T-helper 1 cell treated with Interleukin-12 subunit alpha and Interleukin-12 subunit beta and Interleukin-4 antibody, amounts not matched to agents 30 μg/mL and 1 μg/mL, for 36 hours (primary cell): Measurements from ENCODE around the gene CASTOR1.
"Not testable (repeated sequence)": the region's sequence is repeated elsewhere in the genome, so short reads cannot be mapped to it uniquely, and the experiment has no call there.

Experiments
- H3K27ac Mint-ChIP-seq: one replicate; pipeline ENCODE4 v1.8.0; 2021; ENCODE audit warnings: mild to moderate bottlenecking, mixed read lengths
- H3K27me3 Mint-ChIP-seq: one replicate; pipeline ENCODE4 v1.8.0; 2021; ENCODE audit warnings: low read depth, mixed read lengths
- H3K36me3 Mint-ChIP-seq: one replicate; pipeline ENCODE4 v1.8.0; 2021; ENCODE audit warnings: low read depth, mixed read lengths
- H3K4me1 Mint-ChIP-seq: one replicate; pipeline ENCODE4 v1.8.0; 2021; ENCODE audit warnings: low read depth, mixed read lengths
- H3K4me3 Mint-ChIP-seq: one replicate; pipeline ENCODE4 v1.8.0; 2021; ENCODE audit warnings: mild to moderate bottlenecking, moderate library complexity, mixed read lengths
- H3K9me3 Mint-ChIP-seq: one replicate; pipeline ENCODE4 v1.8.0; 2021; ENCODE audit warnings: mixed read lengths

Gene CASTOR1

GRCh38 chr22:30289141-30289979 lies at the start of gene CASTOR1:
Gene CASTOR1 (minus strand): TSS chr22:30289505. CDS start chr22:30289497, 8 bp downstream.
- Mint-ChIP-seq H3K27me3 (no peaks in the 10 kb centered on the region), H3K9me3 (no peaks in the 10 kb centered on the region), H3K27ac (peak within 1 kb of the TSS; percentile 85), H3K4me1 (peaks cover 34% of the 10 kb centered on the region), H3K4me3 (peak within 1 kb of the TSS; percentile 82), H3K36me3 (peaks cover 21% of the 10 kb centered on the region)

- peaks cover 18% of the 10 kb centered on the region for H3K4me1 Mint-ChIP-seq
- no peak overlapping the region for H3K27ac Mint-ChIP-seq
- peaks cover 57% of the 10 kb centered on the region for H3K36me3 Mint-ChIP-seq
- H3K4me3 Mint-ChIP-seq = no peak overlapping the region
- H3K27me3 Mint-ChIP-seq = no peaks in the 10 kb centered on the region
- no peaks in the 10 kb centered on the region for H3K9me3 Mint-ChIP-seq
Measured at GRCh38 chr22:30338802-30339201, 49.5 kb upstream of the CASTOR1 start.

- peaks cover 60% of the 10 kb centered on the region for H3K36me3 Mint-ChIP-seq
- not testable (repeated sequence) for H3K27ac Mint-ChIP-seq
Measured at GRCh38 chr22:30338341-30338740, 49.0 kb upstream of the CASTOR1 start.

GRCh38 chr22:30337461-30337778 lies 48.1 kb upstream of the CASTOR1 start:
- Mint-ChIP-seq H3K27me3 (no peaks in the 10 kb centered on the region), H3K27ac (no peak overlapping the region), H3K36me3 (peaks cover 62% of the 10 kb centered on the region), H3K4me1 (peaks cover 25% of the 10 kb centered on the region), H3K4me3 (no peak overlapping the region), H3K9me3 (no peaks in the 10 kb centered on the region)

More at GRCh38 chr22:30338341-30338740, 49.0 kb upstream of the CASTOR1 start:
- H3K9me3 Mint-ChIP-seq, H3K27me3 Mint-ChIP-seq, H3K4me3 Mint-ChIP-seq: not testable (repeated sequence)
- peaks cover 22% of the 10 kb centered on the region for H3K4me1 Mint-ChIP-seq

- Mint-ChIP-seq H3K4me3 (no peak overlapping the region), H3K36me3 (peaks cover 60% of the 10 kb centered on the region), H3K4me1 (peaks cover 29% of the 10 kb centered on the region), H3K27me3 (no peaks in the 10 kb centered on the region), H3K9me3 (no peaks in the 10 kb centered on the region), H3K27ac (no peak overlapping the region)
Measured at GRCh38 chr22:30336752-30337460, 47.6 kb upstream of the CASTOR1 start.

- Mint-ChIP-seq H3K36me3 (peaks cover 64% of the 10 kb centered on the region), H3K9me3 (no peaks in the 10 kb centered on the region), H3K4me1 (peaks cover 29% of the 10 kb centered on the region), H3K27me3 (no peaks in the 10 kb centered on the region), H3K27ac (peak overlapping the region; percentile 36), H3K4me3 (no peak overlapping the region)
Measured at GRCh38 chr22:30335236-30335635, 45.9 kb upstream of the CASTOR1 start.

GRCh38 chr22:30334646-30335045 lies 45.3 kb upstream of the CASTOR1 start:
- Mint-ChIP-seq H3K9me3 (no peaks in the 10 kb centered on the region), H3K36me3 (peaks cover 59% of the 10 kb centered on the region), H3K27ac (peak overlapping the region; percentile 6), H3K4me3 (no peak overlapping the region), H3K4me1 (peaks cover 29% of the 10 kb centered on the region), H3K27me3 (no peaks in the 10 kb centered on the region)

GRCh38 chr22:30333707-30334087 lies 44.4 kb upstream of the CASTOR1 start:
- Mint-ChIP-seq H3K4me3 (no peak overlapping the region), H3K4me1 (peaks cover 29% of the 10 kb centered on the region), H3K9me3 (no peaks in the 10 kb centered on the region), H3K27ac (peak overlapping the region; percentile 41), H3K36me3 (peaks cover 50% of the 10 kb centered on the region), H3K27me3 (no peaks in the 10 kb centered on the region)

GRCh38 chr22:30332994-30333706 lies 43.8 kb upstream of the CASTOR1 start:
- no peaks in the 10 kb centered on the region for H3K9me3 Mint-ChIP-seq
- peak overlapping the region; percentile 7 for H3K4me3 Mint-ChIP-seq
- H3K27me3 Mint-ChIP-seq = no peaks in the 10 kb centered on the region
- peak overlapping the region; percentile 41 for H3K27ac Mint-ChIP-seq
- peaks cover 46% of the 10 kb centered on the region for H3K36me3 Mint-ChIP-seq
- peaks cover 29% of the 10 kb centered on the region for H3K4me1 Mint-ChIP-seq

- no peaks in the 10 kb centered on the region for H3K9me3 Mint-ChIP-seq
- peaks cover 44% of the 10 kb centered on the region for H3K36me3 Mint-ChIP-seq
- no peaks in the 10 kb centered on the region for H3K27me3 Mint-ChIP-seq
- H3K4me1 Mint-ChIP-seq = peaks cover 33% of the 10 kb centered on the region
- H3K4me3 Mint-ChIP-seq = no peak overlapping the region
- no peak overlapping the region for H3K27ac Mint-ChIP-seq
Measured at GRCh38 chr22:30332551-30332950, 43.2 kb upstream of the CASTOR1 start.

- H3K36me3 Mint-ChIP-seq = peaks cover 38% of the 10 kb centered on the region
- H3K4me1 Mint-ChIP-seq = peaks cover 42% of the 10 kb centered on the region
- peaks cover 3% of the 10 kb centered on the region for H3K9me3 Mint-ChIP-seq
- H3K27ac Mint-ChIP-seq = peak overlapping the region; percentile 67
- no peak overlapping the region for H3K4me3 Mint-ChIP-seq
- no peaks in the 10 kb centered on the region for H3K27me3 Mint-ChIP-seq
Measured at GRCh38 chr22:30328466-30329049, 39.3 kb upstream of the CASTOR1 start.

GRCh38 chr22:30327864-30328345 lies 38.6 kb upstream of the CASTOR1 start:
- Mint-ChIP-seq H3K36me3 (peaks cover 37% of the 10 kb centered on the region), H3K4me1 (peaks cover 42% of the 10 kb centered on the region), H3K27me3 (no peaks in the 10 kb centered on the region), H3K9me3 (peaks cover 3% of the 10 kb centered on the region), H3K27ac (peak overlapping the region; percentile 84), H3K4me3 (peak overlapping the region; percentile 82)

GRCh38 chr22:30326706-30327362 lies 37.5 kb upstream of the CASTOR1 start, which contains the start of gene TBC1D10A:
Gene TBC1D10A (minus strand): TSS chr22:30326941. CDS start chr22:30326881, 60 bp downstream.
- H3K27me3 Mint-ChIP-seq = no peaks in the 10 kb centered on the region
- H3K4me1 Mint-ChIP-seq = peaks cover 42% of the 10 kb centered on the region
- peak within 1 kb of the TSS; percentile 88 for H3K4me3 Mint-ChIP-seq
- peak within 1 kb of the TSS; percentile 84 for H3K27ac Mint-ChIP-seq
- peaks cover 3% of the 10 kb centered on the region for H3K9me3 Mint-ChIP-seq
- peaks cover 30% of the 10 kb centered on the region for H3K36me3 Mint-ChIP-seq
